NCI-H2227 (cell line): ENCODE data around the gene RERE.
"Not testable (repeated sequence)": the region's sequence is repeated elsewhere in the genome, so short reads cannot be mapped to it uniquely, and the experiment has no call there.

ENCODE experiments used
- DNase-seq: peaks from one replicate; lab custom pipeline; 2025; ENCODE audit not compliant: unreplicated experiment; lab: John Stamatoyannopoulos, UW

The RERE gene

DNA sequence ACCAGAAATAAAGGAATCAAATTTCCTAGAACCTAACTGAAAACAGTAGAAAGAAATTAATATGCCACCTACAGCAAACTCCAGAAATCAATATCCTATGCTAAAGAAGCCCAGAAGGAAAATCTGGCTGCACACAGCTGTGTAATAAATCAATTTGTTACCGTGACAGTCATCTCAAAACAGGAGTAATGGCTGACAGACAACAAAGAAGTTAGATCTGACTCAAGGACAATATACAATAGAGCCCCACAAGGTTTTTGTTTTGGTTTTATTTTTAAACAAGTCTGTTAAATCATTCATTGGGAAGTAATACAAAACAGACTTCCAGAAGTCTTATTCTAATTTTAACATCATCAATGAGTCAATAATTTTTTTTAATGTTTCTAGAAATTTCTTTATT lies 168.4 kb downstream of the RERE start:
- no peak for DNase-seq

DNA sequence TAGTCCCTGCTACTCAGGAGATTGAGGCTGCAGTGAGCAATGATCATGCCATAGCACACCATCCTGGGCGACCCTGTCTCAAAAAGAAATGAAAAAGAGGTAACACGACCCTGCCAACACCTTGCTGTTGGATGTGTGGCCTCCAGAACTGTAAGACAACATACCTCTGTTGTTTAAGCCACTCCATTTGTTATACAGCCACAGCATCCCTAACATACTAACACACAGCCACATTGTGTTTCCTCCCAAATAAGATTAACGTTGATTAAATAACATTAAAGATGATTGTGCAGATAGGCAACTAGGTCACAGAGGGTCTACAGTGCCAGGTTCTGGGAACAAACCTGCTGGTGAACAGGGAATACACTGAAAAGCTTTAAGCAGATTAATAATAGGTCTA lies 170.4 kb downstream of the RERE start:
- no peak for DNase-seq

DNA sequence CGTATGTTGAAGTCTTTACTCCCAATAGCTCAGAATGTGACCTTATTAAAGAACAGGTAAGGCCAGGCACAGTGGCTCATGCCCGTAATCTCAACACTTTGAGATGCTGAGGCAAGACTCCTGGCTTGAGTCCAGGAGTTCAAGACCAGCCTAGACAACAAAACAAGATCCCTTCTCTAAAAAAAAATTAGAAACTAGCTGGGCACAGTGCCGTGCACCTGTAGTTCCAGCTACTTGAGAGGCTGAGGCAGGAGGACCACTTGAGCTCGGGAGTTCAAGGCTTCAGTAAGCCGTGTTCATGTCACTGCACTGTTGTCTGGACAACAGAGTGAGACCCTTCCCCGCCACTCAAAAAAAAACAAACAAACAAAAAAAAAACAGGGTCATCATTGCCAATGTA lies 171.3 kb downstream of the RERE start:
- no peak for DNase-seq

DNA sequence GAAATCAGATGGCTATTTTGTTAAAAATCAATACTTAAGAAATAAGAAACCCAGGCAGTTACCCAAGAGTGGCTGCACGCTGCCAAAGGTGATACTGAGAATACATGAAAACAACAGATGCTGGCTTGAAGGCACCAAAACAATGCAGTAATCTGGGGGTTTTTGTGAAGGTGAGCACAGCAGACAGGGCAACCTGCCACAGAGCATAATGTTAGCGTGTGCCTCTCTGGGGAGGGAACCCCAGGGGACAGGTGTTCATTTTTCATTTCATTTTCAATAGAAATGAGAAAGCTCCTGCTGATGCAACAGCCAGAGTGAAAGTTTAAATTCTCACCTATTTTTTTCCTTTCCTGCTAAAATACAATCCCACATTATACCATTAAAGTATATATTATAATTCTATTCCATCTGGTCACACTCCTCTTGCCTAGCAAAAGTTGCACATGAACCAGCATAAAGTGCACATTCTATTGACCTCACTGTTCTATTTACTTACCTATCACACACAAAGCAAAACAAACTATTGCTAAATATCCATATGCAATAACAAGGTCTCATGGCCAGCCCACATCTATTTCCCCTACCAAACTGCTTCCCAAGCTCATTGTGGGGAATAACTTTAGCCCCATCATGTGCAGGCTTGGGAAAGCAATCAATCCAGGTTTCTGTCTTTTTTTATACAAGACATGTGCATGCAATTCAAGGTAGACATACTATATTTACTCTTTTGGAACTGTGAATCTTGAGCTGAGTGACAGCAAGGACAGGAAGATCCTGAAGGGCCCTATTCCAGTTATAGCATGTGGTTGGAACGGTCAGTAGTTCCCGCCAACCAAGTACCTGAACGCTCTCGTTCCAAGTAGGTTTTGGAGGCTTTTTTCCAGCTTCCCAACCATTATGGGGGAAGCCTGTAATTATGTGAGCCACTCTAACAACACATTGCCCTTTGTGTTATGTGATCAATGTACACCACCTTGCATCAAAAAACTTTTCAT lies 173.6 kb downstream of the RERE start:
- peak; percentile 31 for DNase-seq

DNA sequence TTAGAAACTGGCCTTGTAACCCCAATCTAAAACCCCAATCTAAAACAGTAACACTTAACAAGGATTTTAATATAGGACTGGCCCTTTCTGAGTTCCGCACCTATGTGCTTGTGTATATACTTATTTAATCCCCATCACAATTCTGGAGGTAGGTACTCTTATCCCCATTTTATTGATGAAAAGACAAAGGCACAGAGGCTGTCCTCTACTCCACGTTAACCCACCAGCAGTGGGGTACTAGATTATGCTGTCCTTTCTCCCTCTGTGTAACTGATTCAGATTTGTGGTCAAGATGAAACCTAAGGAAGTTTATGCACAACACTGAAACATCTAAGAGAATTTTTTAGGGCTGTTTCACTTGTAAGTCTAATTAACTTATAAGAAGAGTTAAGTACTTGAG lies 175.3 kb downstream of the RERE start:
- no peak for DNase-seq

DNA sequence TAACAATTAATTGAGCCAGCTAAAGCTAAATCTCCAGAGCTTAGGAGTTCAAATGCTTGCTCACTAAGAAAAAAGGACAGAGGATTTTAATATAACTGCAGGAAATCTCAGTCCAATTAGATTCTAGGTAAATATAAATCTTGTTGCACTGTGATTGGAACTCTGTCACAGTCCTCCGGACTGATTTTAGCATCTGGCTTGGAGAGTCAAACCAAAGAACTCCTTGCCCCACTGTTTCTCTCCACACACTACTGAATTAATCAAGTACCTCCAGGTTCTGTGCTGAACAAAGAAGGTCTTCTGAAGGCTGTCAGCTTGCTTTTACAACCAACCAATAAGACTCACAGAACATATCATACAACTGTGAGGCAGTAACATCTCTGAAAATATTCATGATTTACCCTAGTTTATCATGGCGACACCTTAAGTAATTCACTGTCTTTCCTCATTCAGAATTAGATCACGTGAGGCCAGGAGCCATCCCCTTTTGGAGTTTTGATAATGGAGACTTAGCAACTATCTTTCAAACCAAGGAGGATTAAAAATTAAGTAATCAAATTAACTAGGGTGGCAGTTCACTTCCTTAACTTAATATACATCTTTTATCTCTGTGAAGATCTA lies 176.0 kb downstream of the RERE start:
- DNase-seq: no peak

DNA sequence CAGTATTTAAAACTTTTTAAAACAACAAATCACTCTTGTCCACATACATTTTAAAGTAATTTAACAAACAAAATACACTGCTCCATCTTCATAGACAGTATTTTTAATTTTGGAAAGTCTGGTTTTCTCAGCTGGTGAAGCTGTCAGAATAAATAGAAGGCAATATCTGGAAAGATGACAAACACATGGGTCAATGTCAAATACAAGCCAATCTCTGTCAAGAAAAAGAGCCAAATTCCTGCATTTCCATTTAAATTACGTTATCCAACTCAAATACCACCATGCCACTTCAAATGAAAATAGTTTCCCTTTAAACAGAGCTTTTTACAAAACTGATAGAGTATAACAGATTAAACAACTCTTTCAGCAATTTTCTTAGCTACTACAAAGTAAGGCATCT lies 176.5 kb downstream of the RERE start:
- no peak for DNase-seq

DNA sequence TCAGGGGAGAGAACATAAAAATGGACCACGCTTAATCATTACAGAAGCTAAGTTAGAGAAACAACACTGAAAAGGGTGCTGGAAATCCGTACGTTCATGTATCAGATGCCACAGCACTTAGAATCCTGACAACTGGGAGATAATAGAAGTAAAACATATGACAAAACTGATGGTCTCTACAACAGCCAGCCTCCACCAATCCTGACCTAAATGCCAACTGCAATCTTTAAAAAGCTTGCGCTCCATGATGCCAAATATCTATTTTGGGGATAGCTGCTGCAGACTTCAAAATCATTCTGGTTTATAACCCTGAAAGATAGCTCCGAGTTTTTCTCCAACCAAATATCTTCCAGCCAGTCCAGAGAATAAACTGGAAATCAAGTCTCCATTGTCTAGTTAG lies 178.3 kb downstream of the RERE start:
- no peak for DNase-seq

DNA sequence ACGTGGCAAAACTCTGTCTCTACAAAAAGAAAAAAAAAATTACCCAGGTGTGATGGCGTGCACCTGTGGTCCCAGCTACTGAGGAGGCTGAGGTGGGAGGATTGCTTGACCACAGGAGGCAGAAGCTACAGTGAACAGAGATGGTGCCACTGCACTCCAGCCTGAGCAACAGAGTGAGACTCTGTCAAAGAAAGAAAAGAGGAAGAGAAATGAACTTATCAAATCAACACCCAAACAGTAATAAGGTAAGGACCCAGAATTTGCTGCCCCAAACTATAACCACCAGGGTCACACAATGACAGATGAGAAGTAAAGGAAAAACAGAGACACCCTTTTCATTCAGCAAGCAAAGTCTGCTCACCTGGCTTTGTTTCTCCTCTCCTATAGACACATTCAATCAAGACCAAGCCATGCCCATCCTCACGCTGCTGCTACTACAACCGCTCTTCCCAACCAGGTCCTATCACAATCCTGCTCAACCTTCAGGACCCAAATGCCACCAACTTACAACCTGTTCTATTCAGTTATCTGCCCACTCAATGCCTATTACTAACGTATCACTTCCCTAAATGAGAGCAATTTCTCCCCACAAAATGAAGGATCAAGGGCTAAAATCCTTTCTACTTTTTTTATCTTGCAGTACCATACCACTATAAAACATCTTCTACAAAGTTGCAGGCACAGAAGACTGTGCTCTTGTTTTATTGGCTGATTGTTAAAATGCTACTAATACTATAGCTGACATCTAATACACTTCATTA lies 183.5 kb downstream of the RERE start:
- DNase-seq: no peak

DNA sequence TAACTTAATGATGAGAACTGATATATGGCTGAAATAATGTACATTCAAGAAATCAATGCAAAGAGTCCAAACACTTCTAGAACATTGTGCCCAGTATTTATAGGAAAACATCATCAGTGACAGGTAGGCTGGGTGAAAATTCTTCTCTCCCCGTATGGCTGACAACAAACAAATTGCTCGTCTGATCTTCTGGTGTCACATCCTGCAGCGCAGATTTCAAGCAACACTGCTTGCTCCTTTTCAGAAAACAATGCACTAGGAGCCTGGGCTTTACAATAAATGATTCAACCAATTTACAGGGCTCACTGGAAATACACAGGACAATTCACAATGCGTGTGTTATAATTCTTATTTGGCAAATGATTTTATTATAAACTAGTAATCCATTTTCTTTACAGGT lies 185.3 kb downstream of the RERE start:
- DNase-seq: peak; percentile 9

DNA sequence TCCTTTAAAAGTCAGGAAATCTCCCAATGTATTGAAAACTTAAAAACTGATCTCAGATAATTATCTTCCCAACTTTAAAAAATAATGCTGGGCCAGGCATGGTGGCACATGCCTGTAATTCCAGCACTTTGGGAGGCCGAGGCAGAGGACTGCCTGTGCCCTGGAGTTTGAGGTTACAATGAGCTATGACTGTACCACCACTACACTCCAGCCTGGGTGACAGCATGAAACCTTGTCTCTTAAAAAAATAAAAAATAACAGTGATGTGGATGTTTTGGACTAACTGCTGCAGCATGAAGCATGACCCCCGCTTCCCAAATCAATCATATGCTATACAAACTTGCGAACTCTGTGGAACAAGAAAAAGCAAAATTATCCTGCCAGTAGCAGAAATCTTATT lies 186.3 kb downstream of the RERE start:
- DNase-seq: no peak

DNA sequence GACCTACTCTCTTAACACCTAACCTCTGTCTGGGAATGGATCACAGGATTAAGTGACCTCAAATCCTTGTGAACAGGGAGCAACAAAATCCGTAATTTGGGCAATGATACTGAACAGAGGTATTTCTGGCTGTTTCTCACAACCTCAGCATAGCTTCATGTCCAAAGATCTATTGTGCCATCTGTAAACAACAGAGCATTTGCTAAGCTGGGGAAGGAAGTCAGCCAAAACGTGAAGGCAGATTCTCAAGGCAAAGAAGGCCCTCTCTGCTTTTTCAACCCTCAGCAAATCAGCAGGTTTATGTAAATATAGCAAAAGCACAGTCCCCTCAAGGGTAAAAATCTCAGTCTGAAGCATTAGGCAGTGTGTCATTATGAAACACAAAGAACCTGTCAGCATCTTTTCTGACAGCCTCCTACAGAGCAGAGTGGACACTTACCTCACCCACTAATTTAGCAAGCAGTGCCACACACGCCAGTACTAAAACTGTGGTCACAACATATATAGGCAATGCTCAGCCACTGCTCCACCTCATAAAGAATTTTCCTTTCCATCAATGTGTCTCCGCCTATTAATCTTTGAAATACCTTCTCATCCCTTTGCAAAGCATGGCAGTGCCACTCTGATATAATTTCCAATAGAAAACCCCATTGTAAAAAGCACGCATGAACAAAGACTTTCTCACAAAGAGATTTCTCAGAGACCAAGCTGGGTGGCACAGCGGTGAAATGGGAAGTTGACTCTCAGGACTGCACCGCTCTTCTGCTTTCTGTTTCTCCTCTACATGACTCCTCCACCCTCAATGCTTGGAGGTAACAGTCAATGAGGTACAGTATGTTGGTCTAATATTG lies 188.0 kb downstream of the RERE start:
- peak; percentile 84 for DNase-seq

DNA sequence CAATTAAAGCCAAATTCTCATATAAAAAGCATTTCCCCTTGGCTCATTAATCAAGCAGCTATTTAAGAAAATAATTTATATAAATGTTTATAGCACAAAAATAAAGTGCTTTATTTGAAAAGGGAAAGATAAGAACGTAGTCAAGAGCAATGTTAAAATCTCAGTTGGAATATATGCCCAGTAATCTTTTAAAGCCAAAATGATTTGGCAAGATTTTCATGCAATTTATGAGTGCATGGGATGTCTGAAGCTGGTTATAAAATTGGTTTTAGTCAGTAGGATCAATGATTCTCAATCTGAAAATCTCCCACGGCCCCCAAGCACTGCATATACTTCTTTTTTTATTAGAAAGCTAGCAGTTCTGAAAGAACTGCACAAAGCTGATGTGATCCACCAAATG lies 188.8 kb downstream of the RERE start:
- no peak for DNase-seq

DNA sequence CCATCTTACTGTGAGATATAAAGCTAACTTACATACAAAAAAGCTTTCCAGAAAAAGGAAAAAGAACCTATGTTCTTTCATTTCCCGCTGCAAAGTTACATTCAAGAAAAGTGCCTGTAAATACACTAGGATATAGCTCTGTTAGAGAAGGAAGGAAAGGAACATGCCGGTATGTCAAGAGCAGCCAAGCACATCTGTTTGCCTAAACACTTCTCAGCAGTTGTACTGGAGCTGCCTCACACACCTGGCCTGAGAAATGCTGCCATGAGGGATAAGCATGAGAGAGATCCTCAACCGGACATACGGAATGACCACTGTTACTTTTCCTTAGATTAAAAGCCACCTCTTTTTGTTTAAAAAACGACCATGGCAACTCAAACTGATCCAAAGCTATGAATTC lies 189.7 kb downstream of the RERE start:
- DNase-seq: no peak

DNA sequence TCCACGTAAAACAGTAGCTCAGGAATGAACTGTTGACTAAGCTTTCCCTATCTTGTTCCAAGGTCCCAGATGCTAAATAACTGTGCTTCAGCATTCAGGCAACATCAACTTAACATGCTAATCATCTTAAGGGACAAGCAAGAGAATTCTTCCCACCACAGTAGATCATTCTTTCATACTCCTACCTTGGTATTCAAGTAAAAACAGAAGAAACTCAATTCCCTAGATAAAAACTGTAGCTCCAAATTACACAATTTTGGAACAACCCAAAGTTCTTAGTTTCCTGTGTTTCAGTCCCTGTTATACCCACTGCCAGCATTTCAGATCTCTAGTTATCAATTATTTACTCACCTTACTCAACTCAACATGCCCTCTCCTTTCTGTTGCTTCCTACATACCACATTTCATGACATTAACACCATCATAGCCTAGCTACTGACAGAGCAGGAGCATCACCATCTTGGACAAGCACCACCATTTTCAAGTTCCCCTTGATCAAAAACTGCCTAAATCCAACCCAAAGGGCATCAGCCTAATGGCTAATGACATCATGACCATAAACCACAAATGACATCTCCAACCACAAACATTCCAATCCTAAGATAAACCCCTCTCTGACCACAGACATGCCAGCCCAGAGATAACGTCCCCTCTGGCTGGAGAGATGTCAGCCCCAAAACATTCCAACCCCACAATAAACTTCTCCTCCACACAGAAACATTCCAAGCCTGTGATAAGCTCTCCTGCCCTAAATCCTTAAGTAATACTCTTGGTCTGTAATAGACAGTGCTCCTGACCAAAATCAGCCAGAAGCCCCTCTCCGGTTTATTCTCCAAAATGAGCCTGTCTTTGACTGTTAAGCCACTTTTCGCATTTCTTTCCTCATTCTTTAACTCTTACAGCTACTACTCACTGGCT lies 191.2 kb downstream of the RERE start:
- DNase-seq: no peak

DNA sequence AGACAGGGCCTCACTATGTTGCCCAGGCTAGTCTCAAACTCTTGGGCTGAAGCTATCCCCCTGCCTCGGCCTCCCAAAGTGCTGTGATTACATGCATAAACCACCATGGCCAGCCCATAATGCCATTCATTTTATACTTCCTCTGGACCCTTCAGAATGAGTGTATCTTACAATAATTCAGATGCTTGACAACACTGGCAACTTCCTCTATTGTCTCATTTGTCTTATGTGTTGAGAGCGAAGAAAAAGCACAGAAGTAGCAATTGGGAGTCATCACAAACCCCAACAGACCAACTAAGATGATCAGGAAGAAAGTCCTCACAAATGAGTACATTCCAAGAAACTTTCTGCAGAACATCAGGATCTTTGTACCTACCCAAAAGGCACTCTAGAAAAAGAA lies 191.9 kb downstream of the RERE start:
- no peak for DNase-seq

DNA sequence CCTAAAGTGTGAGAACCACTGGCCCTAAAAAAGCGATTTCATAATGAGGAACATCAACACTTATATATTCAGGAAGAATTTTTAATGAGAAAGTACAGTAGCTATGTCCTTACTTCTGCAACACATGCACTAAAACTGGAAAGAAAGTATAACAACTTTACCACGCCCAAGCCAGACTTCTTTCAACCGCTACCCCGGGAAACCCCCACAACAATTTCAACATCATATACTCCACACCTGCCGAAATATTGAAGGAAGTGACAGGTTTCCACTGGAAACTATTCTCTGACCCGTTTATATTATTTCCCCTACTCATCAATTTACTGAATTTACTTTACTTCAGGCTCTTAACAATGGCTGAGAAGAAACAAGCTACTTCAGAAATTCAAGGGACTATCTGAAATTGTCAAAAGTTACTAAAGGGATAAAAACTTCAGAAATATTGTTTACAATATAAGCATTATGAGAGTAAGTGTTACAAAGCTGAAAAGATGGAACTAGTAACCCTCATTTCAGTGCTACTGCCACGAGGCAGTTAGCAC lies 193.7 kb downstream of the RERE start:
- DNase-seq: not testable (repeated sequence)

DNA sequence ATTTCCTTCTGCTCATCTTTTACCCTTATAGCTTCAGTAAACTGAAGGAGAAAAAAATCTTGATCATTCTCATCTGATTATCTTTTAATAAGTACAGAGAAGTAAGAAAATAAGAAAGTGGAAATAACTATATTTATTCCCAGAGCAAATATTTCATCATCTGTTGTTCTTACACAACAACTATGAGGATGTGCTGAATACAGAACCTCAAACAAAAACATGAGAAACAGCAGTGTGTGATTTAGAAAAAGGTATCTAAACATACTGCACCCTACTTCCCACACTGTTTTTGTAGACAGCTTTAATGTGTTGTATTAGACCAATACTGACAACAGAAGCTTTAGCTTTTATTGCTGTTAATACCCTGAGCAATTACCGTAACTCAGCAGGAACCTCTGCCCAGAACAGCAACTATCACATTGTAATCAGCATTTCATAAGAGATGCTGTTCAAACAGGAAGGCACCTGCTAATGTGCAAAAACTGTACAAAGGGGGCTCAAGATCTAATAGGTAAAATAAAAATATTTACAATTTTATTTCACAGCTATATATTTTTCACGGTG lies 195.6 kb downstream of the RERE start:
- DNase-seq: peak; percentile 24

DNA sequence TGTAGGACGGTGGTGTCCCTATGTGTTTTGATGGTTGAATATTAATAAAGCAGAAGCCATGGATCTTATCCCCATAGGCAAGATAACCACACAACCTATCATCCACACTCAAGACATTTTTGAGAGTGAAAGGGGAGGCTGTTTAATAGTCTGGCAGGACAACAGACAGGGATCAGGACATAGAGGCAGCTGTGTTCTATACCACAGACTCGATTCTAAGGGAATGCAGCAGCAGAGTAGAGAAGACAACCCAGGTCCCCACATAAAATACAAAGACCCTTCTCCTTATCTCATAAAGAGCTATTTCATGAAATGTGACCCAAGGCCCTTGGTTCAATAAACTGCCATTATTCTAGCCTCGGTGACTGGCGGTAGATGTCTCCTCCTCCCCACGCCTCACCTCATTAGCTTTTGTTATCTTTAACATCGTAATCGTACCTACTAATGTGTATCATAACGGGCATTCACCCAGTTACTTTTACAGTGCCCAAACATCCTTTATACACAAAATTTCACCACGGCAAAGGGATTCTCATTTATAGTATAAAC lies 196.3 kb downstream of the RERE start:
- not testable (repeated sequence) for DNase-seq
